HepG2 (cell line): ENCODE data around the gene POMGNT2. TPM values are rescaled to one million over a fixed set of nuclear protein-coding genes. Genes with fewer than 3 reads are reported as not detected.

Experiments
- ATAC-seq: fragments of 200-7000 bp; cut with Tn5 transposase; 3 replicates; pipeline ENCODE4 v1.9.1; 2020; ENCODE audit warnings: mild to moderate bottlenecking, moderate library complexity
- BruUV-seq: library from RNA; stranded (reverse); fragments of 400-500 nt; replicated peaks from 2 replicates; lab custom pipeline; 2021; lab: Mats Ljungman, UMichigan
- CTCF ChIA-PET: fragments of 300-600 bp; formaldehyde crosslinking; extraction: SDS; loops from one replicate; lab custom pipeline; 2021; ENCODE audit warnings: low total read pairs, inconsistent platforms, low intra/inter-chr PET ratio; lab: Yijun Ruan, JAX
- POLR2A ChIA-PET: fragments of 350-600 bp; sonication (Branson Sonifier 250); formaldehyde crosslinking; loops from one replicate; lab custom pipeline; 2020; ENCODE audit warnings: antibody characterized with exemption, inconsistent platforms; lab: Yijun Ruan, JAX
- DNase-seq: peaks from one replicate; pipeline ENCODE4 v3.0.0-alpha.2; 2015; ENCODE audit warnings: low spot score
- FAIRE-seq: peaks from 3 replicates; lab custom pipeline; 2011; peaks lifted over from hg19 to GRCh38; lab: Jason Lieb, UNC
- H2AFZ ChIP-seq: one replicate; pipeline ENCODE4 v1.6.1; 2011; ENCODE audit warnings: low read length, inconsistent platforms
- H3K27ac ChIP-seq: fragments of 300-600 bp; 3 replicates; pipeline ENCODE4 v1.8.0; 2011; ENCODE audit warnings: mixed run types, mild to moderate bottlenecking, mixed read lengths, low read length, inconsistent platforms; ENCODE audit not compliant: insufficient read depth; ENCODE audit errors: extremely low read length
- H3K27me3 ChIP-seq, 2 experiments: fragments of 200-600 bp in 1 of 2; 2 replicates in 1 of 2; 3 replicates in 1 of 2; pipeline versions ENCODE4 v1.6.0 to v1.8.0; 2011; ENCODE audit warnings: low read length in 2 of 2, mild to moderate bottlenecking in 2 of 2, moderate library complexity in 2 of 2, inconsistent platforms in 1 of 2; ENCODE audit not compliant: insufficient read depth in 2 of 2, control insufficient read depth in 1 of 2
- H3K36me3 ChIP-seq, 2 experiments: fragments of 200-600 bp in 1 of 2; replicated peaks in 1 of 2; 2 replicates in 1 of 2; 3 replicates in 1 of 2; pipeline versions ENCODE4 v1.5.1 to v1.8.0; 2011; ENCODE audit warnings: low read length in 2 of 2, inconsistent platforms in 1 of 2; ENCODE audit not compliant: insufficient read depth in 2 of 2, control insufficient read depth in 1 of 2
- H3K4me1 ChIP-seq: 2 replicates; pipeline ENCODE4 v1.5.1; 2012; ENCODE audit warnings: low read length, inconsistent platforms; ENCODE audit not compliant: insufficient read depth
- H3K4me2 ChIP-seq: 2 replicates; pipeline ENCODE4 v1.6.0; 2011; ENCODE audit warnings: low read depth, low read length, inconsistent platforms
- H3K4me3 ChIP-seq, 3 experiments: fragments of 200-600 bp in 1 of 3; sonication (generic), shearing (Covaris generic) in 1 of 3; replicated peaks in 1 of 3; 2 replicates each; pipeline ENCODE4 v1.5.1; 2011 to 2016; ENCODE audit warnings: low read length in 3 of 3, inconsistent platforms in 2 of 3, low read depth in 2 of 3, mild to moderate bottlenecking in 2 of 3, control low read depth in 1 of 3, mixed read lengths in 1 of 3; ENCODE audit not compliant: insufficient read depth in 1 of 3
- H3K79me2 ChIP-seq: one replicate; pipeline ENCODE4 v1.6.1; 2011; ENCODE audit warnings: low read length, inconsistent platforms; ENCODE audit not compliant: insufficient read depth
- H3K9ac ChIP-seq: 2 replicates; pipeline ENCODE4 v1.6.0; 2011; ENCODE audit warnings: mild to moderate bottlenecking, low read depth, low read length, inconsistent platforms; ENCODE audit not compliant: insufficient read depth
- H3K9me3 ChIP-seq: 2 replicates; pipeline ENCODE4 v1.5.1; 2012; ENCODE audit warnings: mild to moderate bottlenecking, low read length
- H4K20me1 ChIP-seq: 2 replicates; pipeline ENCODE4 v1.6.0; 2011; ENCODE audit warnings: inconsistent platforms, mild to moderate bottlenecking, low read length, moderate library complexity; ENCODE audit not compliant: insufficient read depth
- GTF3A ChIP-seq: sonication (generic); formaldehyde crosslinking; conservative IDR thresholded peaks from 2 replicates; pipeline ENCODE4 v1.4.0; 2020; ENCODE audit warnings: mild to moderate bottlenecking, missing genetic modification reagents
- HCFC1 ChIP-seq: fragments of 150-350 bp; IDR thresholded peaks from 2 replicates; pipeline ENCODE4 v1.6.1; 2014; ENCODE audit warnings: low read depth, low read length
- KDM2A ChIP-seq: sonication (generic); formaldehyde crosslinking; IDR thresholded peaks from 2 replicates; pipeline ENCODE4 v1.4.0; 2020; ENCODE audit warnings: low read depth, missing genetic modification reagents, borderline replicate concordance
- RBAK ChIP-seq: sonication (generic); formaldehyde crosslinking; IDR thresholded peaks from 2 replicates; pipeline ENCODE4 v1.5.1; 2020; ENCODE audit warnings: mild to moderate bottlenecking, missing genetic modification reagents
- TRIM24 ChIP-seq: sonication (generic); formaldehyde crosslinking; IDR thresholded peaks from 2 replicates; pipeline ENCODE4 v1.8.0; 2022; ENCODE audit warnings: mild to moderate bottlenecking, missing genetic modification reagents
- ZNF292 ChIP-seq: sonication (generic); formaldehyde crosslinking; IDR thresholded peaks from 2 replicates; pipeline ENCODE4 v1.8.1; 2022; ENCODE audit warnings: mild to moderate bottlenecking, low read depth, missing genetic modification reagents, borderline replicate concordance
- ZNF335 ChIP-seq: sonication (generic); formaldehyde crosslinking; IDR thresholded peaks from 2 replicates; pipeline ENCODE4 v1.4.0; 2020; ENCODE audit warnings: missing genetic modification reagents
- ZSCAN25 ChIP-seq: sonication (generic); formaldehyde crosslinking; IDR thresholded peaks from 2 replicates; pipeline ENCODE4 v1.8.0; 2022; ENCODE audit warnings: mild to moderate bottlenecking, missing genetic modification reagents
- WGBS: methylation state at CpG from one replicate; pipeline ENCODE4 v1.1.6; 2017; ENCODE audit warnings: low lambda C conversion rate; 5-methylcytosine and 5-hydroxymethylcytosine counted together
- in situ Hi-C: cut with HindIII; loops from 2 replicates; pipeline ENCODE4 v1.10.0; 2017; ENCODE audit warnings: low pct_unique_long_range_greater_than_20kb; ENCODE audit not compliant: extremely low pct_ligation_motif_present
- intact Hi-C: fragments of 100-400 bp; cut with micrococcal nuclease; formaldehyde crosslinking; loops from one replicate; pipeline ENCODE4 v1.10.0; 2022; ENCODE audit not compliant: unreplicated experiment
- polyA plus RNA-seq, 8 experiments: library from polyadenylated mRNA; depleted of rRNA in 3 of 8; stranded (reverse) in 7 of 8; unstranded in 1 of 8; fragments of >200 nt; fragmentation: Illumina TruSeq in 4 of 8; extraction: Trizol in 4 of 8; gene quantifications; 2 replicates each; pipeline versions ENCODE4 v1.2.1 to v1.2.3, GENCODE V29; 2011 to 2016; ENCODE audit warnings: low read depth in 4 of 8, missing spikeins in 1 of 8, mixed read lengths in 1 of 8; ENCODE audit not compliant: insufficient read depth in 1 of 8
- total RNA-seq, 5 experiments: library from RNA; depleted of rRNA; stranded (reverse); fragments of >200 nt; fragmentation: Illumina TruSeq; extraction: Trizol; gene quantifications; 2 replicates each; pipeline ENCODE4 v1.2.3, GENCODE V29; 2016; ENCODE audit warnings: low read depth in 1 of 5
- TF ChIP-seq, protein P1 (sequence below): sonication (generic); formaldehyde crosslinking; IDR thresholded peaks from 2 replicates; pipeline ENCODE4 v1.5.0; 2020; ENCODE audit warnings: missing genetic modification reagents
- TF ChIP-seq, protein P2 (sequence below): sonication (generic); formaldehyde crosslinking; IDR thresholded peaks from 2 replicates; pipeline ENCODE4 v1.4.0; 2020; ENCODE audit warnings: missing genetic modification reagents
- TF ChIP-seq, protein P3 (sequence below): sonication (generic); formaldehyde crosslinking; IDR thresholded peaks from 2 replicates; pipeline ENCODE4 v1.8.0; 2022; ENCODE audit warnings: missing genetic modification reagents, mild to moderate bottlenecking, inconsistent platforms, borderline replicate concordance
- TF ChIP-seq, protein P4 (sequence below): sonication (generic); formaldehyde crosslinking; IDR thresholded peaks from 2 replicates; pipeline ENCODE4 v1.4.0; 2020; ENCODE audit warnings: low read depth, missing genetic modification reagents

The POMGNT2 gene
- total and polyA plus RNA-seq, 2 of the 13 experiments (the other 11 are each of a cell fraction or from before 2014, with no cell fraction given), result 10.5 to 12.4 TPM

DNA sequence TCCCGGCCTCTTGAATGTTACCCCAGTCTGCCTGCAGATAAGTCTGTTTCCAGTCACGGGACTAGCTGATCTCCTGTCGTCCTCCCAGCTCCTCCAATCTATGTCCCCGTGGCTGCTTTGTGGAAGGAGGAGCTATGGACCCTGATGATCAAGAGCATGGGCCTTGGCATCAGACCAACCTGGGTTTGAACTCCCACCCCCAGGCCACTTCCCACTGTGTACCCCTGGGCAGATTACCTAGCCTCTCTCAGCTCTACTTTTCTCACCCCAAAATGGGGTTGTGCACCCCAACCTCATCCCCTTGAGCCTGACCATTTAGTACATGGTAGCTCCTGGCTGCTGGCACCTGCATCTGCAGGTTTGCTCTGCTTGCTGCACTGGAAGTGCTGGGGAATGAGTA is 71.0 kb downstream of the POMGNT2 start:
- no TSS peak for BruUV-seq
- H3K27ac ChIP-seq, result no peak overlapping the region
- H3K4me2 ChIP-seq, result no peak overlapping the region
- H3K9me3 ChIP-seq, result no peaks in the 10 kb centered on the region
- no peaks in the 10 kb centered on the region for H3K79me2 ChIP-seq
- H3K4me1 ChIP-seq, result no peaks in the 10 kb centered on the region
- H3K27me3 ChIP-seq, result peaks cover 2 to 6% of the 10 kb centered on the region in 2 experiments; a peak in 4 of 5 replicates
- in situ Hi-C loops, result no loop called here
- ChIA-PET CTCF (no interaction called here), POLR2A (no interaction called here)
- no peak overlapping the region for H2AFZ ChIP-seq
- FAIRE-seq (no peak), ATAC-seq (no peak), DNase-seq (no peak)
- WGBS, result 0% methylated on average over 2 of the region's 4 CpGs
- no peak overlapping the region for H3K9ac ChIP-seq
- H3K4me3 ChIP-seq, result no peak overlapping the region
- no peaks in the 10 kb centered on the region for H3K36me3 ChIP-seq
- intact Hi-C loops, result no loop called here
- H4K20me1 ChIP-seq, result no peaks in the 10 kb centered on the region; the same call in 1 of the 2 replicates
- TF ChIP-seq, protein P1, sequence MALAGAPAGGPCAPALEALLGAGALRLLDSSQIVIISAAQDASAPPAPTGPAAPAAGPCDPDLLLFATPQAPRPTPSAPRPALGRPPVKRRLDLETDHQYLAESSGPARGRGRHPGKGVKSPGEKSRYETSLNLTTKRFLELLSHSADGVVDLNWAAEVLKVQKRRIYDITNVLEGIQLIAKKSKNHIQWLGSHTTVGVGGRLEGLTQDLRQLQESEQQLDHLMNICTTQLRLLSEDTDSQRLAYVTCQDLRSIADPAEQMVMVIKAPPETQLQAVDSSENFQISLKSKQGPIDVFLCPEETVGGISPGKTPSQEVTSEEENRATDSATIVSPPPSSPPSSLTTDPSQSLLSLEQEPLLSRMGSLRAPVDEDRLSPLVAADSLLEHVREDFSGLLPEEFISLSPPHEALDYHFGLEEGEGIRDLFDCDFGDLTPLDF (CRISPR knock-in tag), result no peak
- TF ChIP-seq ZNF335 (CRISPR knock-in tag), result no peak

DNA sequence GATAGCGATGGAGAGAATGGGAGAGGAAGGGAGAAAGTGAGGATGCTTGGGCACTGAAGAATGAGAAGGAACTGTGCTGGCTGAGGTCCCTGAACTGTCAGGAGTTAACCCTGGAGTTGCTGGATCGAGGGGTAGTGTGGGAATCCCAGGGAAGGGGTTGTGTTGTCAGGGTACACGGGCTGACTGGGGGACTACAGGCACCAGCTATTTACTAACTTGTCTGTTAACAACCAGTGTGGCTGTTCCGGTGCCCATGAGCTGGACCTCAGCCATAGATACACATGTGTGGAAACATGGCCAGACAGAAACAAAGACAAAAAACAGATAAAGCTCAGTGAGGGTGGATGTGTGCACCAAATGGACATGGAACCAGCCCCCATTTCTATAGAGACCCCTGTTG is 71.7 kb downstream of the POMGNT2 start:
- Histone ChIP-seq H3K4me3 (no peak overlapping the region), H3K4me2 (no peak overlapping the region), H3K27ac (no peak overlapping the region), H3K79me2 (no peaks in the 10 kb centered on the region), H3K4me1 (no peaks in the 10 kb centered on the region), H3K9me3 (no peaks in the 10 kb centered on the region), H4K20me1 (no peaks in the 10 kb centered on the region; the same call in 1 of the 2 replicates), H2AFZ (no peak overlapping the region), H3K9ac (no peak overlapping the region), H3K27me3 (peaks cover 2 to 6% of the 10 kb centered on the region in 2 experiments; a peak in 4 of 5 replicates), H3K36me3 (no peaks in the 10 kb centered on the region)
- BruUV-seq, result no TSS peak
- WGBS, result 27% methylated on average over 4 of the region's 4 CpGs
- DNase-seq (no peak), ATAC-seq (no peak), FAIRE-seq (no peak)
- ChIA-PET CTCF (no interaction called here), POLR2A (no interaction called here)
- intact Hi-C loops (no loop called here), in situ Hi-C loops (no loop called here)
- TF ChIP-seq TRIM24, result no peak
- TF ChIP-seq, protein P2, sequence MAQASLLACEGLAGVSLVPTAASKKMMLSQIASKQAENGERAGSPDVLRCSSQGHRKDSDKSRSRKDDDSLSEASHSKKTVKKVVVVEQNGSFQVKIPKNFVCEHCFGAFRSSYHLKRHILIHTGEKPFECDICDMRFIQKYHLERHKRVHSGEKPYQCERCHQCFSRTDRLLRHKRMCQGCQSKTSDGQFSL (CRISPR knock-in tag), result no peak
- TF ChIP-seq GTF3A, result no peak
- TF ChIP-seq, protein P3, sequence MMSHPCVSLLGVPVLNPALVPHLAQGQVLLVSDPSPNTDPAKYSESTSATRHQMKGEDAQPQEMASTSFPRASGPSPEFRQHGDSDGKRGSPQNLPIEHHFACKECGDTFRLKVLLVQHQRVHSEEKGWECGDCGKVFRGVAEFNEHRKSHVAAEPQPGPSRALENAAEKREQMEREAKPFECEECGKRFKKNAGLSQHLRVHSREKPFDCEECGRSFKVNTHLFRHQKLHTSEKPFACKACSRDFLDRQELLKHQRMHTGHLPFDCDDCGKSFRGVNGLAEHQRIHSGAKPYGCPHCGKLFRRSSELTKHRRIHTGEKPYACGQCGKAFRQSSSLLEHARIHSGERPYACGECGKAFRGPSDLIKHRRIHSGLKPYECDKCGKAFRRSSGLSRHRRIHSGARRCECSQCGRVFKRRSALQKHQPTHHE (CRISPR knock-in tag), result no peak
- no peak for TF ChIP-seq ZSCAN25 (CRISPR knock-in tag)
- no peak for TF ChIP-seq RBAK (CRISPR knock-in tag)
- TF ChIP-seq HCFC1, result no peak
- TF ChIP-seq ZNF292 (CRISPR knock-in tag), result no peak
- no peak for TF ChIP-seq KDM2A
- TF ChIP-seq, protein P4, sequence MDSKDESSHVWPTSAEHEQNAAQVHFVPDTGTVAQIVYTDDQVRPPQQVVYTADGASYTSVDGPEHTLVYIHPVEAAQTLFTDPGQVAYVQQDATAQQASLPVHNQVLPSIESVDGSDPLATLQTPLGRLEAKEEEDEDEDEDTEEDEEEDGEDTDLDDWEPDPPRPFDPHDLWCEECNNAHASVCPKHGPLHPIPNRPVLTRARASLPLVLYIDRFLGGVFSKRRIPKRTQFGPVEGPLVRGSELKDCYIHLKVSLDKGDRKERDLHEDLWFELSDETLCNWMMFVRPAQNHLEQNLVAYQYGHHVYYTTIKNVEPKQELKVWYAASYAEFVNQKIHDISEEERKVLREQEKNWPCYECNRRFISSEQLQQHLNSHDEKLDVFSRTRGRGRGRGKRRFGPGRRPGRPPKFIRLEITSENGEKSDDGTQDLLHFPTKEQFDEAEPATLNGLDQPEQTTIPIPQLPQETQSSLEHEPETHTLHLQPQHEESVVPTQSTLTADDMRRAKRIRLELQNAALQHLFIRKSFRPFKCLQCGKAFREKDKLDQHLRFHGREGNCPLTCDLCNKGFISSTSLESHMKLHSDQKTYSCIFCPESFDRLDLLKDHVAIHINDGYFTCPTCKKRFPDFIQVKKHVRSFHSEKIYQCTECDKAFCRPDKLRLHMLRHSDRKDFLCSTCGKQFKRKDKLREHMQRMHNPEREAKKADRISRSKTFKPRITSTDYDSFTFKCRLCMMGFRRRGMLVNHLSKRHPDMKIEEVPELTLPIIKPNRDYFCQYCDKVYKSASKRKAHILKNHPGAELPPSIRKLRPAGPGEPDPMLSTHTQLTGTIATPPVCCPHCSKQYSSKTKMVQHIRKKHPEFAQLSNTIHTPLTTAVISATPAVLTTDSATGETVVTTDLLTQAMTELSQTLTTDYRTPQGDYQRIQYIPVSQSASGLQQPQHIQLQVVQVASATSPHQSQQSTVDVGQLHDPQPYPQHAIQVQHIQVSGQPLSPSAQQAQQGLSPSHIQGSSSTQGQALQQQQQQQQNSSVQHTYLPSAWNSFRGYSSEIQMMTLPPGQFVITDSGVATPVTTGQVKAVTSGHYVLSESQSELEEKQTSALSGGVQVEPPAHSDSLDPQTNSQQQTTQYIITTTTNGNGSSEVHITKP (CRISPR knock-in tag), result no peak
